ENCODE data around the gene NFKBIA. TPM values are rescaled to one million over a fixed set of nuclear protein-coding genes. Genes with fewer than 3 reads are reported as not detected.
A peak's percentile ranks its signal among the peaks of the same experiment; 100 is the strongest.

NFKBIA gene, protein sequence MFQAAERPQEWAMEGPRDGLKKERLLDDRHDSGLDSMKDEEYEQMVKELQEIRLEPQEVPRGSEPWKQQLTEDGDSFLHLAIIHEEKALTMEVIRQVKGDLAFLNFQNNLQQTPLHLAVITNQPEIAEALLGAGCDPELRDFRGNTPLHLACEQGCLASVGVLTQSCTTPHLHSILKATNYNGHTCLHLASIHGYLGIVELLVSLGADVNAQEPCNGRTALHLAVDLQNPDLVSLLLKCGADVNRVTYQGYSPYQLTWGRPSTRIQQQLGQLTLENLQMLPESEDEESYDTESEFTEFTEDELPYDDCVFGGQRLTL
- total RNA-seq (2021) = 29.3 to 32.1 TPM (median 31.3 TPM) in 3 replicates
- percentile 96 among the genes with signal in this experiment for Bru-seq, nascent RNA
- long read RNA-seq, experiment 1, transcript NFKBIA-201 (6 exons, 1,558 nt) = major isoform, 53 of 61 reads
- long read RNA-seq, experiment 1, transcript NFKBIA-209 (5 exons, 1,537 nt) = minor isoform, 6 of 61 reads
- long read RNA-seq, experiment 1, partial matches to known transcripts = 0 of 61 reads
- long read RNA-seq, experiment 1, other reads (novel, unspliced or antisense) = 2 of 61 reads
- long read RNA-seq, experiment 2, transcript NFKBIA-201 (6 exons, 1,558 nt) = major isoform, 12 of 28 reads
- long read RNA-seq, experiment 2, transcript NFKBIA-209 (5 exons, 1,537 nt) = minor isoform, 5 of 28 reads
- long read RNA-seq, experiment 2, partial matches to known transcripts = 5 of 28 reads
- long read RNA-seq, experiment 2, other reads (novel, unspliced or antisense) = 6 of 28 reads
- long read RNA-seq, experiment 3, transcript NFKBIA-201 (6 exons, 1,558 nt) = major isoform, 5 of 9 reads
- long read RNA-seq, experiment 3, partial matches to known transcripts = 2 of 9 reads
- long read RNA-seq, experiment 3, other reads (novel, unspliced or antisense) = 0 of 9 reads

DNA sequence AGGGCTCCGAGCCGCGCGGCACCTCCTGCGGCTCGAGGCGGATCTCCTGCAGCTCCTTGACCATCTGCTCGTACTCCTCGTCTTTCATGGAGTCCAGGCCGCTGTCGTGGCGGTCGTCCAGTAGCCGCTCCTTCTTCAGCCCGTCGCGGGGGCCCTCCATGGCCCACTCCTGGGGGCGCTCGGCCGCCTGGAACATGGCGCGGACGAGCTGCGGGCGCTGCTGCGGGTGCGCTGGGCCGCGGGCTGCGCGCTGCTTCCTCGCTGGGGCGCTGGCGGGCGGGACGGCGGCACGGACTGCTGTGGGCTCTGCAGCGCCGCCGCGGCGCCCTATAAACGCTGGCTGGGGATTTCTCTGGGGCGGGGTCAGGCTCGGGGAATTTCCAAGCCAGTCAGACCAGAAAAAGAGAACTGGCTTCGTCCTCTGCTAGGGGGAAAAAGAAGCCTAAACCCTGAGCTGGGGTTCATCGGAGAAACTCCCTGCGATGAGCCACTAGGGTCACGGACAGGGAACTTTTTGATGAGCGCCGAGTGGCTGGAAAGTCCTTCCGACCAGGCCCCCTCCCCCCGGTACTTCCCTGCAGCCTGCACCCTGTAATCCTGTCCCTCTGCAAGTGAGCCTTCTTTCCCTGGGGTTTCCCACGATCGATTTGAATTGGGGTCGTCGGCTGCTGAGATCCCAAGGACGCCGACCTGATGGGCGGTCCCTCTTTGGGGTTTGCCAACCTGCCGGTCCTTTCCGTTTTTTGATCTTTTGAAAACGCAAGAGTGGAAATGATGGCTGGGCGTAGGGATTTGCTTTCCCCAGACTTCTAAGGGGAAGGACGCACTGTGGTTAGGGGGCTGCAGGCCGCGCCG, at the start of gene NFKBIA:
Gene NFKBIA, minus strand, starts transcription at position 301 of the 855 bp plus-strand sequence. Its CDS starts 105 bp downstream, at position 196.
- DNase-seq (ENCODE audit: low spot score) (peak; percentile 82), ATAC-seq (peak; percentile 73)
- peak within 1 kb of the TSS; percentile 93 for H3K27ac Mint-ChIP-seq
- H3K9me3 Mint-ChIP-seq = no peaks in the 10 kb centered on the region
- peak within 1 kb of the TSS; percentile 88 for H3K4me3 Mint-ChIP-seq
- POLR2A ChIA-PET = interaction anchor here (1.1 to 2.9 kb wide), 8 partner anchors 10 to 690 kb away, joined by 3 to 19 read pairs (median 7); partner anchors contain the start of genes CFL2 and PSMA6
- H3K36me3 Mint-ChIP-seq = peaks cover 32% of the 10 kb centered on the region
- CTCF ChIA-PET = interaction anchor here (0.6 to 2.7 kb wide), 10 partner anchors 27 to 404 kb away, joined by 3 to 20 read pairs (median 5); partner anchors contain the start of gene PSMA6
- TF ChIP-seq, protein P1, sequence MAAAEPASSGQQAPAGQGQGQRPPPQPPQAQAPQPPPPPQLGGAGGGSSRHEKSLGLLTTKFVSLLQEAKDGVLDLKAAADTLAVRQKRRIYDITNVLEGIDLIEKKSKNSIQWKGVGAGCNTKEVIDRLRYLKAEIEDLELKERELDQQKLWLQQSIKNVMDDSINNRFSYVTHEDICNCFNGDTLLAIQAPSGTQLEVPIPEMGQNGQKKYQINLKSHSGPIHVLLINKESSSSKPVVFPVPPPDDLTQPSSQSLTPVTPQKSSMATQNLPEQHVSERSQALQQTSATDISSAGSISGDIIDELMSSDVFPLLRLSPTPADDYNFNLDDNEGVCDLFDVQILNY (CRISPR knock-in tag; IDR thresholded peaks at IDR 0.05) = 0 out of 2 replicates have a peak, but pooled peaks have one; percentile 51
- TF ChIP-seq ZNF263 (CRISPR knock-in tag; IDR thresholded peaks at IDR 0.05; ENCODE audit: low read depth) (no peak), ZNF671 (CRISPR knock-in tag; IDR thresholded peaks at IDR 0.05) (no peak), HMGA2 (CRISPR knock-in tag; IDR thresholded peaks at IDR 0.05) (no peak), GABPB1 (CRISPR knock-in tag; IDR thresholded peaks at IDR 0.05) (peak; percentile 82), TP53 (CRISPR knock-in tag; IDR thresholded peaks at IDR 0.05) (peak; percentile 27; the same call in 1 of the 2 replicates), SP1 (CRISPR knock-in tag; conservative IDR thresholded peaks at IDR 0.05) (no peak; the same call in 1 of the 2 replicates), ZNF138 (CRISPR knock-in tag; conservative IDR thresholded peaks at IDR 0.05) (no peak), ELF4 (CRISPR knock-in tag; IDR thresholded peaks at IDR 0.05; ENCODE audit: low read depth) (peak; percentile 32; the same call in 1 of the 2 replicates), TEAD1 (CRISPR knock-in tag; IDR thresholded peaks at IDR 0.05) (0 out of 2 replicates have a peak, but pooled peaks have one; percentile 8), FOXP1 (CRISPR knock-in tag; IDR thresholded peaks at IDR 0.05; ENCODE audit: borderline replicate concordance) (peak; percentile 65; the same call in 1 of the 2 replicates)
- TF ChIP-seq, protein P2, sequence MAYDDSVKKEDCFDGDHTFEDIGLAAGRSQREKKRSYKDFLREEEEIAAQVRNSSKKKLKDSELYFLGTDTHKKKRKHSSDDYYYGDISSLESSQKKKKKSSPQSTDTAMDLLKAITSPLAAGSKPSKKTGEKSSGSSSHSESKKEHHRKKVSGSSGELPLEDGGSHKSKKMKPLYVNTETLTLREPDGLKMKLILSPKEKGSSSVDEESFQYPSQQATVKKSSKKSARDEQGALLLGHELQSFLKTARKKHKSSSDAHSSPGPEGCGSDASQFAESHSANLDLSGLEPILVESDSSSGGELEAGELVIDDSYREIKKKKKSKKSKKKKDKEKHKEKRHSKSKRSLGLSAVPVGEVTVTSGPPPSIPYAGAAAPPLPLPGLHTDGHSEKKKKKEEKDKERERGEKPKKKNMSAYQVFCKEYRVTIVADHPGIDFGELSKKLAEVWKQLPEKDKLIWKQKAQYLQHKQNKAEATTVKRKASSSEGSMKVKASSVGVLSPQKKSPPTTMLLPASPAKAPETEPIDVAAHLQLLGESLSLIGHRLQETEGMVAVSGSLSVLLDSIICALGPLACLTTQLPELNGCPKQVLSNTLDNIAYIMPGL (CRISPR knock-in tag; IDR thresholded peaks at IDR 0.05) = peak; percentile 66
- TF ChIP-seq, protein P3, sequence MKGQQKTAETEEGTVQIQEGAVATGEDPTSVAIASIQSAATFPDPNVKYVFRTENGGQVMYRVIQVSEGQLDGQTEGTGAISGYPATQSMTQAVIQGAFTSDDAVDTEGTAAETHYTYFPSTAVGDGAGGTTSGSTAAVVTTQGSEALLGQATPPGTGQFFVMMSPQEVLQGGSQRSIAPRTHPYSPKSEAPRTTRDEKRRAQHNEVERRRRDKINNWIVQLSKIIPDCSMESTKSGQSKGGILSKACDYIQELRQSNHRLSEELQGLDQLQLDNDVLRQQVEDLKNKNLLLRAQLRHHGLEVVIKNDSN (CRISPR knock-in tag; IDR thresholded peaks at IDR 0.05) = no peak
- TF ChIP-seq, protein P4, sequence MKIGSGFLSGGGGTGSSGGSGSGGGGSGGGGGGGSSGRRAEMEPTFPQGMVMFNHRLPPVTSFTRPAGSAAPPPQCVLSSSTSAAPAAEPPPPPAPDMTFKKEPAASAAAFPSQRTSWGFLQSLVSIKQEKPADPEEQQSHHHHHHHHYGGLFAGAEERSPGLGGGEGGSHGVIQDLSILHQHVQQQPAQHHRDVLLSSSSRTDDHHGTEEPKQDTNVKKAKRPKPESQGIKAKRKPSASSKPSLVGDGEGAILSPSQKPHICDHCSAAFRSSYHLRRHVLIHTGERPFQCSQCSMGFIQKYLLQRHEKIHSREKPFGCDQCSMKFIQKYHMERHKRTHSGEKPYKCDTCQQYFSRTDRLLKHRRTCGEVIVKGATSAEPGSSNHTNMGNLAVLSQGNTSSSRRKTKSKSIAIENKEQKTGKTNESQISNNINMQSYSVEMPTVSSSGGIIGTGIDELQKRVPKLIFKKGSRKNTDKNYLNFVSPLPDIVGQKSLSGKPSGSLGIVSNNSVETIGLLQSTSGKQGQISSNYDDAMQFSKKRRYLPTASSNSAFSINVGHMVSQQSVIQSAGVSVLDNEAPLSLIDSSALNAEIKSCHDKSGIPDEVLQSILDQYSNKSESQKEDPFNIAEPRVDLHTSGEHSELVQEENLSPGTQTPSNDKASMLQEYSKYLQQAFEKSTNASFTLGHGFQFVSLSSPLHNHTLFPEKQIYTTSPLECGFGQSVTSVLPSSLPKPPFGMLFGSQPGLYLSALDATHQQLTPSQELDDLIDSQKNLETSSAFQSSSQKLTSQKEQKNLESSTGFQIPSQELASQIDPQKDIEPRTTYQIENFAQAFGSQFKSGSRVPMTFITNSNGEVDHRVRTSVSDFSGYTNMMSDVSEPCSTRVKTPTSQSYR (CRISPR knock-in tag; IDR thresholded peaks at IDR 0.05) = 0 out of 2 replicates have a peak, but pooled peaks have one; percentile 13
- TF ChIP-seq, protein P5, sequence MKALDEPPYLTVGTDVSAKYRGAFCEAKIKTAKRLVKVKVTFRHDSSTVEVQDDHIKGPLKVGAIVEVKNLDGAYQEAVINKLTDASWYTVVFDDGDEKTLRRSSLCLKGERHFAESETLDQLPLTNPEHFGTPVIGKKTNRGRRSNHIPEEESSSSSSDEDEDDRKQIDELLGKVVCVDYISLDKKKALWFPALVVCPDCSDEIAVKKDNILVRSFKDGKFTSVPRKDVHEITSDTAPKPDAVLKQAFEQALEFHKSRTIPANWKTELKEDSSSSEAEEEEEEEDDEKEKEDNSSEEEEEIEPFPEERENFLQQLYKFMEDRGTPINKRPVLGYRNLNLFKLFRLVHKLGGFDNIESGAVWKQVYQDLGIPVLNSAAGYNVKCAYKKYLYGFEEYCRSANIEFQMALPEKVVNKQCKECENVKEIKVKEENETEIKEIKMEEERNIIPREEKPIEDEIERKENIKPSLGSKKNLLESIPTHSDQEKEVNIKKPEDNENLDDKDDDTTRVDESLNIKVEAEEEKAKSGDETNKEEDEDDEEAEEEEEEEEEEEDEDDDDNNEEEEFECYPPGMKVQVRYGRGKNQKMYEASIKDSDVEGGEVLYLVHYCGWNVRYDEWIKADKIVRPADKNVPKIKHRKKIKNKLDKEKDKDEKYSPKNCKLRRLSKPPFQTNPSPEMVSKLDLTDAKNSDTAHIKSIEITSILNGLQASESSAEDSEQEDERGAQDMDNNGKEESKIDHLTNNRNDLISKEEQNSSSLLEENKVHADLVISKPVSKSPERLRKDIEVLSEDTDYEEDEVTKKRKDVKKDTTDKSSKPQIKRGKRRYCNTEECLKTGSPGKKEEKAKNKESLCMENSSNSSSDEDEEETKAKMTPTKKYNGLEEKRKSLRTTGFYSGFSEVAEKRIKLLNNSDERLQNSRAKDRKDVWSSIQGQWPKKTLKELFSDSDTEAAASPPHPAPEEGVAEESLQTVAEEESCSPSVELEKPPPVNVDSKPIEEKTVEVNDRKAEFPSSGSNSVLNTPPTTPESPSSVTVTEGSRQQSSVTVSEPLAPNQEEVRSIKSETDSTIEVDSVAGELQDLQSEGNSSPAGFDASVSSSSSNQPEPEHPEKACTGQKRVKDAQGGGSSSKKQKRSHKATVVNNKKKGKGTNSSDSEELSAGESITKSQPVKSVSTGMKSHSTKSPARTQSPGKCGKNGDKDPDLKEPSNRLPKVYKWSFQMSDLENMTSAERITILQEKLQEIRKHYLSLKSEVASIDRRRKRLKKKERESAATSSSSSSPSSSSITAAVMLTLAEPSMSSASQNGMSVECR (CRISPR knock-in tag; IDR thresholded peaks at IDR 0.05; ENCODE audit: borderline replicate concordance) = 0 out of 2 replicates have a peak, but pooled peaks have one; percentile 52
- H3K4me1 Mint-ChIP-seq = peaks cover 34% of the 10 kb centered on the region
- H3K27me3 Mint-ChIP-seq (ENCODE audit: low read depth) = no peaks in the 10 kb centered on the region
